NCI-H1694 treated with DMSO at 0.1 percent for 48 hours (cell line): ENCODE measurements around the gene TMEM235.
"Not testable (repeated sequence)": the region's sequence is repeated elsewhere in the genome, so short reads cannot be mapped to it uniquely, and the experiment has no call there.

ENCODE experiments used
- DNase-seq: peaks from one replicate; lab custom pipeline; 2025; lab: John Stamatoyannopoulos, UW

TMEM235 gene

DNA sequence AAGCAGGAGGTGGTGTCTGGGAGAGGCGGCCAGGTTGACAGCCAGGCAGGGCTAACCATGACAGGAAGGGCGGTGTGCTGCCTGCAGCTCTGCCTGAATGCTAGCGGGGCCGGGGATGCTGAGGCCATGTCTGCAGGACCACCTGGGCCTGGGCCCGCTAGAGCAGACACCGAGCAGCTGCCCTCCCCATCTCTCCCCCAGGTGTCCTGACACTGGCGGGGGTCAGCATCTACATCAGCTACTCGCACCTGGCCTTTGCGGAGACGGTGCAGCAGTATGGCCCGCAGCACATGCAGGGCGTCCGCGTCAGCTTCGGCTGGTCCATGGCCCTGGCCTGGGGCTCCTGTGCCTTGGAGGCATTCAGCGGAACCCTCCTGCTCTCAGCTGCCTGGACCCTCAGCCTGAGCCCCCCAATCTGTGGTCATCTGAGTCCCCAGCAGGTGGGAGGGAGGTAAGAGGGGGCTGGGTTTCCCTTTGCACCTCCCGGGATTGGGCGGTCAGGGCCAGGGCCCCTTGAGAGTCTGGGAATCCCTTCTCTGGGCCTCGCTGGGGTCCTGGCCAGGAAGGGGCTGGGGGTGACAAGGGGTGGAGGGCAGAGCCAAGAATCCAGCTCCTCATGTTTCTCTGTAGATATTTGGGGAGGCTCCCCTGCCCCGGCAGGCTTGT lies 7.5 kb downstream of the TMEM235 start:
- DNase-seq, result no peak

DNA sequence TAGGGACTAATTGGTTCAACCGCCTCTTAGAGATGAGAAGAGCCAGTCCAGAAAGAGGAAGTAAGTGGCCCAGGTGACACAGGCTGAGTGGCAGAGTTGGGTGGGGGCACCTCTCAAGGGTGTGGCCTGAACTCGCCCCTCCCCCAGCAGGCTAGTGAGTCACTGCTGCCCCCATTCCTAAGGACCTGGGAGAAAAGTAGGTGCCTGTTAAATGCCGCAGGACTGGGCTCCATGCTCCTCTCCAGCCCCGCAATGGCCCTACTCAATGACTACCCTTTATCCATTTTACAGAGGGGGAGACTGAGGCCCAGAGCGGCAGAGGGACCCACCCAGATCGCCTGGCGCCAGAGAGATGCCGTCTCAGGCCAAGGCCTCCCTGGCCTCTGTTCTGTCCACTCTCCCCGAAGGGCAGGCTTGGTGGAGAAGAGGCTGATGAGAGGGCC lies 8.1 kb downstream of the TMEM235 start:
- DNase-seq, result no peak

DNA sequence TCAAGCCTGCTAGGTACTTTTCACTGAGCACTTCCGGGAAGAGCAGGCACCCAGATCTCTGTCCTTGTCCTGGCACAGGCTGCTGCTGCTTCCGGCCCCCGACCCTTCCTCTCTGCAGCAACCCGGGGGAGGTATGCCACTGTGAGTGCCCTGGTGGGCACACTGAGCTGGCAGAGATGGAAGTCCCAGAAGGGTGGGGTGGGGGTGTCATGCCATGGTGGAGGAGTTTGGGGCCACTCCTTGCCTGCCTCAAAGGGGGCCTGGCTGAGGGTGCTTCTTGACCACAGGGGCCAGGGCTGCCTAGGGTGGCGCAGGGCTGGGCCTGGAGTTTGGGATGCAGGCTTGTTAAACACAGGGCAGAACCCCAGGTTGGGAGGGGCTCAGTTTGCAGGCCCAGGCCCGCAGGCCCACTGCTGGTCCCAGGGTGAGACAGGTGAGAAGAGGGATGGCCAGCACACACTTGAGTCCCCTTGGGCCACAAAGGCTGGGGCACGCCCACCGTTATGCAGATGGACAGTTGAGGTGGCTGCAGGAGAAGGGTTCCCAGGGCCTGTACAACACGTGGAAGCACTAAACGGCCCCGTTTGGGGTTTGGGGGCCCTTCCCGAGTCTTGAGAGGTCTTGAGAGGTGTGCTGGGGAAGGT lies 8.7 kb downstream of the TMEM235 start:
- DNase-seq, result no peak

DNA sequence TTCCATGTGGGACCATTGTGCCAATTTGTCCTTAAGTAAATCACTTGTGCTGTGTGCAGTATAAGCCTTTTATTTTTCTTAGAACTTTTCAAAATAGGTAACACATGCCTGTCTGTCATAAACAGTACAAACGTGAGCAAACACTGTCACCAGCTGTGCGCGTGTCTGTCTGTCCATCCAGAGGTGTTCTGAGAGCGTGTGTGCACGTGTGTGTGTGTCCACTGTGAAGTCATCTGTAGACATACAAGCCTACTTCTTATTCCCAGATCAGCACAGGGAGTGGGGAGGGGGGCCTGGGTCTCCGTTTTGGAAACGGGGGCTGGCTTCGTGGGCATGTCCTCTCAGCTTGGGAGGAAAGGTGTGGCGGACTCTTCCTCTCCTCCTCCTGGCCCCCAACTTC lies 9.4 kb downstream of the TMEM235 start:
- no peak for DNase-seq

DNA sequence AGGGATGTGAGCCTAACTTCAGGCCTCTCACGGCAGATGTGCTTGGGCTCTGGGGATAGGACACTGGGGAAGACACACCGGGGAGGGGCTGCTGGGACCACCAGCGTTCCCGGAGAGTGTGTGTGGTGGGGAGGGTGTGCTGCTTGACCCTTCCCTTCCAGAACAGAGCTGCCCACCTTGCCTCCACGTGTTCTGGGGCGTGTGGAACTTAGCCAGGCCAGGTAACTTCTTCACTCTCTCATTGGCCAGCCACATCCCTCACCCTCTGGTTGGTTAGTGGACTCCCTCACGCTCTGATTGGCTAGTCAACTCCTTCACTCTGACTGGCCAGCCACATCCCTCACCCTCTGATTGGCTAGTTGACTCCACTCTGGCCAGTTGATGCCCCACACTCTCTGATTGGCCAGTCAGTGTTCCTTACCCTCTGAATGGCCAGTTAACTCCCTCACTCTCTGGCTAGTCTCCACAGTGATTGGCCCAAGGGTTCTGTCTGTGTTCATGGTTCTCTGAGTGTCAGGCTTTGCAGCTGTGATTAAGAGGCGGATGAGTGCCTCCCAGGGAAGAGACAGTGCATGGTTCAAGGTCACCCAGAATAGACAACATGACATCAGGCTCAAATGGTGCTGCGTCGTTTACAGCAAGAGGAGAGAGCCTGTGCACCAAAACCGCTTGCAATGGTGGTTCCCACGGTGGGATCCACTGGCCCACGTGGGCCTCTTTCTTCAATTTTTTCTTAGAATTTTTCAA lies 10.0 kb downstream of the TMEM235 start:
- DNase-seq, result peak; percentile 37

DNA sequence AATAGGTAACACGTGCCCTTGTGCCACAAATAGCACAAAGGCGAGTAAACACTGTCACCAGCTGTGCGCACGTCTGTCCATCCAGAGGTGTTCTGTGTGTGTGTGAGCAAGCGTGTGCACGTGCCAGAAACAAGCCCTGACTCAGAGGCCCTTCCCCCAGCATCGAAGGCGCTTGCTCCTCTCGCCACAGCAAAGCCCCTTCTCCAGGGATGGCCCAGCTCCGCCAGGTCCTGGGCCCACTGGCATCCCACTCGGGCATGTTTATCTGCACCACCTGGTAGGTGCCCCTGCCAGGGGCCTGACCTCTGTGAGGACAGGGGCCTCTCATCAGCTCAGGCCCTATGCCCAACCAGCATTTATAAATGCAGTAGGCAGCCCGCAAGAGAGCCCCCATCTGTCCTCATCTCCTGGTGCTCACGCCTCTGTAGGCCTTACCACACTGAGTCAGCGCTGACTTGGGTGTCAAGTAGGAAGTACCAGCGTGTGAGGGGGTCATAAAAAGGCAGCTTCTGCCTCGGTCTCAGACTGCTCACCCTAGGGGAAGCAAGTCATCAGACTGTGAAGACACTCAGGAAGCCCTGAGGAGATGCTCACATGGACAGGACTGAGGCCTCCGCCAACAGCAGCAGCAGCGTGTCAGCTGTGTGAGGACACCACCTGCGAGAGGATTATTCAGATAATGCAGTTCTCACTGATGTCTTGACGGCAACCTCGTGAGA lies 10.8 kb downstream of the TMEM235 start:
- DNase-seq, result peak; percentile 27

DNA sequence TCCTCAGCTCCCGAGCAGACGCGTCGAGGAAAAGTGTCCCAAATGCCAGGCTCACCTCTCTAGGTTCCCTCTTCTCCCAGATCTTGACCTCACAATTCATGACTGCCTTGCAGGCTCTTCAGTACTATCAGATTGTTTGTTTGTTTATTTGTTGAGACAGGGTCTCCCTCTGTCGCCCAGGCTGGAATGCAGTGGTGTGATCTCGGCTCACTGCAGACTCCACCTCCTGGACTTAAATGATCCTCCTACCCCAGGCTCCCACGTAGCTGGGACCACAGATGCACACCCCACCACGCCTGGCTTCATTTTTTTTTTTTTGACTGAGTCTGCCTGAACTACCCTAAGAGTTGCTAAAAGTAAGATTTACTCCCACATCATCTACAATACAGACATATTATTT lies 15.9 kb downstream of the TMEM235 start:
- DNase-seq, result no peak

DNA sequence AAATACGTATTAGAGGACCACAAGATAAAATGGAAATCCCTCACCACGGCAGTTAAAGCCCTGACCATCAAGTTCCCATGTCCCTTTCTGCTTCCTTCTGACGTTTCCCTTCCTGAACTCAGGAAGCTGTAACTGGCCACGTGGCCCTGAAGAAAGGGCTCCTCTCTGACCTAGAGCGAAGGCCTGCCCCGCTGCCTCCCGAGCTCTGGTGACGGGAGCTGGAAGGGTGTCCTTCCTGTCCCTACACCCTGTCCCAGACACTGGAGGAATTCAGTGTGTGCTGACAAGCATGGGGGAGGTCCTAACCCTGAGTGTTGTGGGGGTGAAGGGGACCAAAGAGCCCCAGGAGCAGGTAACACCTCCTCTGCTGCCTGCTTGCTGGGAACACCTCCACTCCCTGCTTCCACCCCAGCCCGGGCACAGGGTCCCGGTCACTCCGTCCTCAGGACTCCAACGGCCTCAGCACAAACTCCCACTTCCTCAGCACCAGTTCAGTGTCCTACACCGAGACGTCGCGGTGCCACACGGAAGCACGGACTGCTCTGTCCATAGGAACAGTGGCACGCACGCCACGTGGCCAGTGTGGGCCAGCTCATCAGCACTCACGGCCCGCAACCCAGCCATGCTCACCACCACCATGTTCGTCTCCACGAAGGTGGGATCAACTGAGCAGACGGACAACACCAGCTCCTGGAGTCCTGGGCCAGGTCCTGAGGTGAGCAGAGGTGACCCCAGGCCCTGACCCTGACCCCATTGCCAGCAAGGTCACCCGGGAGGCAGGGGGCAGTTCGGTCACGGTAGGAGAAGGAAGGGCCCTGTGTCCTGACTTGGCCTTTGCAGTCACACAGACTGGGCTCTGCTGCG lies 16.9 kb downstream of the TMEM235 start:
- DNase-seq, result no peak

DNA sequence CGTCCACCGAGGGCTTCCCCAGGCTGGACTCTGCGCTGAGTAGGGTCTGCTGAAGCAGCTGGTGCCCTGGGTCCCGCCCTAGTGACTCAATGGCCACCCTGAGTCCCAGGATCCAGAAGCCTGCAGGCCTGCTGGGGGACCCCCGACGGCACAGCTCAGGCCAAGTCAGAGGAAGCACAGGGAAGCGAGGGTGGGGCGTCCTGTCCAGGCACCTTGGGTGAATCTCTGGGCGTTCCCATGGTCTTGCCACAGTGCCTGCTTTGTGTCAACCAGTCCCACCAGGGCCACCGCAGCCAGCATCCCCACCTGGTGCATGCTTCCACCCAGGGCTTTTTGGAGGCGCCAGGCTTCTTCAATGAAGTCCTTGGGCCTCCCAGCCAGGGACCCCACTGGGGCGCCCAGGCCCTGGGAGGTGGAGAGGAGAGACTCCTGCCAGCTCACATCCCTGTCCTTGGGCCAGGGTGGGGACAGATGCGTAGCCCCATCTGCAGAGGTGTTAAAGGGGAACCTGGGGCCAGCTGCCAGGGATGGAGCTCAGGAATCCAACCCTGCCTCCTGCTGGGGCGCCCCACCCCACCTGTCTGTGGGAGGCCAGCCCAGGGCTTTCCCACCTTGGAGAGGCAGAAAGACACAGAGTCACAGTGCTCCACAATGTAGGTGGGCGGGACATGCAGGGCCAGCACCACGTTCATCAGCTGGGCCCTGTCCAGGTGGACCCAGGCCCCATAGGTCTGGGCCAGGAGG lies 17.8 kb downstream of the TMEM235 start:
- no peak for DNase-seq

DNA sequence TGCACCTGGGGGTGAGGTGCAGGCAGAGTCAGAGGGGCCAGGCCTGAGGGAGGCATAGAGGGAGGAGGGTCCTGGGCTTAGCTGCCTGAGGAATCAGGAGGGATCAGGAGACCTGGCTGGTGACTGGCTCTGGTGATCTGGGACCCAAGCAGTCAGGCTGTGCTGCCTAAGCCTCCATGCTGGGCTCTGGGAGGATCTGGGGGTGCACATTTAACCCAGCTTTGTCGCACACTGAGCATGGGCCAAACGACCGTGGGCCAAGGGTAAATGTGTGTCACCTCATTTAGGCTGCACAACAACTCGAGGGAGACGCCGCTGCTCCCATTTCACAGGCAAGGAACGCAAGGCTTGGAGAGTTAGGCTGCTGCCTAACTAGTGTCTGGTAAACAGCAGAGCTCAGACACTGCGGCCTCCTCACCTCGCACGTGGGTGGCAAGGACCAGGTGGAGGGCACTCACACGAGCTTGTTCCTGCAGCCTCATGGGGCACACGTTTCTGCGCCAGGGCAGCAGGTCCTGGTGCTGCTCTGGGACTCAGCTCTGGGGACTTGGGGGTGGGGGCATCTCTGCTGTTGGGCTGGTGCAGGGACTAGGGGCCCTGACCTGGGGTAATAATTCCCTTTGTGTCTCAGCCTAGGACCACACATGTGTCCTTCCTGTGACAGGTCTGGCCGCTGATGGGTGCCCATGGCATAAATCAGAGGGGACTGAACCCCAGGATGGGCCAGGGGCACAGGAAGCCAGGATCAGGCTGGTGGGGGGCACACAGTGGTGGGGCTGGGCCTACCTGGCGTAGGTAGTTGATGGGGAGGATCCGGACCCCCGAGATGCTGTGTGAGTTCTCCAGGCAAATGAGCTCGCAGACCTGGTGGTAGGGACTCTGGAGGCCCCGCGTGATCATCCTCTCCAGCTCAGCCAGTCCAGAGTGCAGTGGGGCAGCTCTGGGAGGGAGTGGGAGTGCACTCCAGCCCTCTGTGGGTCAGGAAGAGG lies 18.7 kb downstream of the TMEM235 start:
- DNase-seq, result no peak

DNA sequence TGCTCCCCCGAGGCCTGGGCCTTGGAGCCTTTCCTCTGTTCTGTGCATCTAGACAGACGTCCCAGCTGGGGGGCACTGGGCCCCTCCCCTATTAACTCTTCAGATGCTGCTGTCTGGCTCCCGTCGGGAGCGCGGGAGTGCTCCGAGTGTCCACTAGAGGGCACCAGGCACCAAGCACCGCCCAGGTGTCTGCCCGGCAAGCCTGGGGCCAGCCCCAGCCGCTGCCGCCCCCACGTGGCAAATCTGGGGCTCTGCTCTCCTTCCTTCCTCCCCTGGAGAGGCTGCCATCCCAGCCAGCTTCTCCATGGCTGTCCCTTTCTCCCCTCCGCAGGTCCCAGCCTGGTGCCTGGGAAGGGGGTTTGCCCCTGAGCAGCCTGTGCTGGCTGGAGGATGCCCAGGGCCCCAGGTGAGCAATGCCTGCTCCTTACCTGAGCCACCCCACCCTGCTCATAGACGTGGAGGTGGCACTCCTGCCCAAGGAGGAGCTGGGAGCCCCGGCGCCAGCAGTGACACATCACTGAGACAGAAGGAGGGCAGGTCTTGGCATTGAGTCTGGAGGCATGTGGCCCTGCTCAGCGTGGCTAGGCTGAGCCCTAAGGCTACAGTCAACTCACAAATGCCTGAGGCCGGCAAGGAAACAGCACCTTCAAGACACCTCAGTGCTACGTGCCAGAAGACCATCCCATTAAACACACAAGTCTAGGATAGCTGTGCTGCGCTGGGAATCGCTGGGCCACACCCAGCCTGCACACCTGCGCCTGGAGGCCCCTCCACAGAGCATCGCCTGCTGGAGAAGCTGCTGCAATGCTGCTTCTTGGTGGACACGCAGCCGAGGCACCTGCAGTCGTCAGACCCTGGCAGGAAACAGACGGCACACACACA lies 19.7 kb downstream of the TMEM235 start:
- DNase-seq, result peak; percentile 85

DNA sequence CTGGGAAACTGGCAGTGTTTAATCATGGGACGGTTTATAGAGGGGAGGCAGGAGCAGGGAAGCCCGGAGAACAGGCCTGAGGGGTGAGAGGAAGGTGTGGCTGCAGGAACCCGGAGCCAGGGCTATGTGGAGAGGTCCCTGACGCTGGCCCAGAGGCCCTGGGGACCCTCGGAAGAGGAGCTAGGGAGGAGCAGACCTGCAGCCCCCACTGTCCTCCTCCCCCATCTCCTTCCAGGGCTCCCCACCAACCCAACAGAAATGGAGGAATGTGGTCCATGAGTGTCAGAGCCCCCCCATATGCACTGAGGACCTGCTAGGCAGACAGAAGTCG lies 20.3 kb downstream of the TMEM235 start:
- DNase-seq, result no peak

DNA sequence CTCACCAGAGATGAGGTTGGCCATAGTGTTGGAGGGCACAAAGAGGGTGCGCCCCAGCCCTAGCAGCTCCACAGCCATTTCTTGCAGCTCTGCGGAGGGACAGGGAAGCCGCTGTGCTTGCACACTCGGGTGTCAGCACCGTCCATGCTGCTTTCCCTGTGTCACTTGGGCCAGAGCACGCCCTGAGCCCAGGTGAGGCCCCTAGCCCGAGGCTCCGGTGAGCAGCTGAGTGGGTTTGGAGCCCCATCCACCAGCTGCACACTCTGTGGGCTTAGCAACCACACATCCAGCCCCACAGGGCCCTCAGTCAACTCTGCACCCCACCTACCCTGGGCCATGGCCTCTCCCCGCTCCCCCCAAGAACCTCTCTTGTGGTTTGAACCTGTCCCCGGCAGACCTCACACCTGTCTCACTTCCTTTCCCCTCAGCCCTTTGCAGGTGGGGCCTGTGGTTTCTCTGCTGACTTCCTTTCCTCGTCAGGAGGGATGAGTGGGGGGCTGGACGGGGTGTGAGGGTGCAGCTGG lies 20.7 kb downstream of the TMEM235 start:
- DNase-seq, result no peak

DNA sequence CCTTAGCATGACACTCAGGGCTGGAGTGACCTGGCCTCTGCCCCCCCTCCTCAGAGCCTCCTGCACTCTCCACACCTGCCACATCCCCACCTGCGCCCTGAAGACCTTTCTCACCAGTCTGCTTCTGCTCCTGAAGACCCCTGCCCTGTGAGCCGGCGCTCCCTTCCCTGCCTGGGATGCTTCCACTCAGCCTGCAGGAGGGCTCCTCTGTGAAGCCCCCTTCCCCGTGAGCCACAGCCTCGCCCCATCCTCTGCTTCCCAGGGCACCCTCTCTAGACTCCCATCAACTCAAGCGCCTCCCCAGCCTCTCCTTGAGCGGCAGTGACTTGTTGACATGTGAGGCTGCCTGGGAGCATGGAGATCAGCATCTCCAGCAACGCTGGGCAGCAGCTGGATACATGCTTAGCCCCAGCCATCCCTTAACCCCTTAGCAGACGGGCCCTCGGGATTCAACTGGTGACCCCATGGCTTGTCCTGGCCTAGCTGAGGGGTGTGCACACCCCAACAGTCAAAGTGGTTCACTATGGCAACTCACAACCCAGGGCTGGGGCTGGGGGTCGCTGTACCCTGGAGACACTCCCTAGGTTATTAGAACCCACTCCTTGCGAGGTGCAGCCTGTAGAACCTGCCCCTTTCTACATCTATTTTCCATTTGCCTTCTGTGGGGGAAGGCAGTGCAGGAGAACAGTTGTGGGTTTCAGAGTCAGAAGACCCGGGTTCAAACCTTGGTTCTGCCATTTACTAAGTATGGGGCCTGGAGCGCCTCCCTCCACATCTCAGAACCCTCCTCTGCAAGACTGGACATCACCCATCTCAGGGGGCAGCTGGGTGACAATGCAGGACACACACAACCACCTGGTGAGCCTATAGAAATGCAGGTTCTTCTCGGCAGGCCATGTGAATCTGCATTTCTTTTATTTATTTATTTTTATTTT lies 21.5 kb downstream of the TMEM235 start:
- DNase-seq, result no peak

DNA sequence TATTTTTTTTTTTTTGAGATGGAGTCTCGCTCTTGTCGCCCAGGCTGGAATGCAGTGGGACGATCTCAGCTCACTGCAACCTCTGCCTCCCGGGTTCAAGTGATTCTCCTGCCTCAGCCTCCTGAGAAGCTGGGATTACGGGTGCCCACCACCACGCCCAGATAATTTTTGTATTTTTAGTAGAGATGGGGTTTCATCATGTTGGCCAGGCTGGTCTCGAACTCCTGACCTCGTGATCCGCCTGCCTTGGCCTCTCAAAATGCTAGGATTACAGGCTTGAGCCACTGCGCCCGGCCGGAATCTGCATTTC lies 22.2 kb downstream of the TMEM235 start:
- DNase-seq, result not testable (repeated sequence)

DNA sequence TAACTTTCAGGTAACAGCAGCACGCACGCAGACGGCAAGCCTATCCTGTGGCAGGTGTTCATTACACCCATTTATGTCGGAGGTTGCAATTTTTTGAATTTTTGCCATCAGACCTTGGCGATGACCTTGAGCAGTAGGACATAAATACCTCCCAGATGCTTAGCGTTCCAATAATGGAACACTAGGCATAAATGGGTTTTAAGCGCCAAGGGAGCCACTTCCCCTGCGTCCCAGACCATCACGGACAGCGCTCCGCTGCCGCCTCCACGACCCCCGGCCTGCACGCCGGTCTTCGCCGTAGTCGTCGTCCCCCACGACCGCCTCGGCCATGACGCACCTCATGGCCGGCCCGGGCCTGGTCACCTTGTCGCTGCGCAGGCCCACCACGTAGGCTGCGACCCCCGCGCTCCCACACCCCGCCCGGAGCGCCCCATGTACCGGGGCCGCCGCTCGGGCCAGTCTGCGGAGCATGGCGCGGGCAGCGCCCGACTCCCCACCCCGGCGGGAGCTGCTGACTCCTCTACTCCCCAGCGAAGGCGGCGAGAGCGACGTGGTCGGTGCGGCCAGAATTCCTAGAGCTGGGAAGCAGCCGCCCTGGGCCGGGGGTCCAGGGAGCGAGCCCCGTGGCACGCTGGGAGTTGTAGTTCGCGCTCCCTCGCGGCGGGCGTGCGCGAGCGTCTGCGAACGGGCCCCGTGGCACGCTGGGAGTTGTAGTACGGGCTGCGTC lies 22.7 kb downstream of the TMEM235 start:
- DNase-seq, result peak; percentile 67
